OCI-LY1 (cell line): ENCODE results near the gene PROSER2.

ENCODE experiments used
- H2AFZ ChIP-seq: fragments of 200-600 bp; sonication (generic), shearing (Covaris generic); 2 replicates; pipeline ENCODE4 v1.6.0; 2014; ENCODE audit warnings: antibody characterized with exemption, mild to moderate bottlenecking, low read length
- H3F3A ChIP-seq: fragments of 200-600 bp; sonication (generic), shearing (Covaris generic); 2 replicates; pipeline ENCODE4 v1.6.0; 2014; ENCODE audit warnings: mild to moderate bottlenecking, antibody characterized with exemption, low read length, moderate library complexity; ENCODE audit not compliant: insufficient read depth
- H3K27ac ChIP-seq: fragments of 200-600 bp; sonication (generic); 2 replicates; pipeline ENCODE4 v1.5.1; 2014; ENCODE audit warnings: low read length, mixed run types, mild to moderate bottlenecking, low read depth; ENCODE audit not compliant: poor library complexity, severe bottlenecking
- H3K27me3 ChIP-seq: fragments of 200-600 bp; sonication (generic); 2 replicates; pipeline ENCODE4 v1.6.0; 2014; ENCODE audit warnings: antibody characterized with exemption, mild to moderate bottlenecking, low read length, moderate library complexity; ENCODE audit not compliant: insufficient read depth
- H3K36me3 ChIP-seq: fragments of 200-600 bp; sonication (generic); 2 replicates; pipeline ENCODE4 v1.6.1; 2014; ENCODE audit warnings: mild to moderate bottlenecking, antibody characterized with exemption, low read length, moderate library complexity, mixed read lengths; ENCODE audit not compliant: insufficient read depth
- H3K4me1 ChIP-seq: fragments of 200-600 bp; sonication (generic); 2 replicates; pipeline ENCODE4 v1.5.1; 2014; ENCODE audit warnings: mild to moderate bottlenecking, low read length, moderate library complexity; ENCODE audit not compliant: insufficient read depth, severe bottlenecking
- H3K4me2 ChIP-seq: fragments of 200-600 bp; sonication (generic), shearing (Covaris generic); 2 replicates; pipeline ENCODE4 v1.6.1; 2014; ENCODE audit warnings: low read length
- H3K4me3 ChIP-seq: fragments of 200-600 bp; sonication (generic); 2 replicates; pipeline ENCODE4 v1.5.1; 2014; ENCODE audit warnings: low read length, low read depth, mild to moderate bottlenecking, mixed read lengths; ENCODE audit not compliant: poor library complexity, severe bottlenecking
- H3K79me2 ChIP-seq: fragments of 200-600 bp; shearing (Covaris generic); 2 replicates; pipeline ENCODE4 v1.6.1; 2016; ENCODE audit warnings: mixed run types, low read length, mixed read lengths; ENCODE audit not compliant: insufficient read depth
- H3K9ac ChIP-seq: fragments of 200-600 bp; sonication (generic), shearing (Covaris generic); 2 replicates; pipeline ENCODE4 v1.6.1; 2014; ENCODE audit warnings: mild to moderate bottlenecking, low read length, mixed read lengths
- H3K9me2 ChIP-seq: fragments of 200-600 bp; sonication (generic), shearing (Covaris generic); 2 replicates; pipeline ENCODE4 v1.6.1; 2014; ENCODE audit warnings: low read depth, mild to moderate bottlenecking, low read length, mixed read lengths
- H3K9me3 ChIP-seq: fragments of 200-600 bp; shearing (Covaris generic); 2 replicates; pipeline ENCODE4 v1.6.1; 2014; ENCODE audit warnings: low read length, mixed read lengths
- H4K20me1 ChIP-seq: fragments of 200-600 bp; sonication (generic), shearing (Covaris generic); 2 replicates; pipeline ENCODE4 v1.6.0; 2016; ENCODE audit warnings: mild to moderate bottlenecking, low read length; ENCODE audit not compliant: insufficient read depth
- EZH2 ChIP-seq: fragments of 200-600 bp; sonication (generic), shearing (Covaris generic); IDR thresholded peaks from 2 replicates; pipeline ENCODE4 v1.8.0; 2017; ENCODE audit warnings: borderline replicate concordance, mixed run types, mild to moderate bottlenecking, antibody characterized with exemption, low read length, moderate library complexity, mixed read lengths
- TF ChIP-seq, protein P1 (sequence below): fragments of 200-600 bp; sonication (generic), shearing (Covaris generic); IDR thresholded peaks from 2 replicates; pipeline ENCODE4 v1.5.1; 2017; ENCODE audit warnings: mild to moderate bottlenecking, antibody characterized with exemption, low read length, moderate library complexity, mixed read lengths

Gene PROSER2

DNA sequence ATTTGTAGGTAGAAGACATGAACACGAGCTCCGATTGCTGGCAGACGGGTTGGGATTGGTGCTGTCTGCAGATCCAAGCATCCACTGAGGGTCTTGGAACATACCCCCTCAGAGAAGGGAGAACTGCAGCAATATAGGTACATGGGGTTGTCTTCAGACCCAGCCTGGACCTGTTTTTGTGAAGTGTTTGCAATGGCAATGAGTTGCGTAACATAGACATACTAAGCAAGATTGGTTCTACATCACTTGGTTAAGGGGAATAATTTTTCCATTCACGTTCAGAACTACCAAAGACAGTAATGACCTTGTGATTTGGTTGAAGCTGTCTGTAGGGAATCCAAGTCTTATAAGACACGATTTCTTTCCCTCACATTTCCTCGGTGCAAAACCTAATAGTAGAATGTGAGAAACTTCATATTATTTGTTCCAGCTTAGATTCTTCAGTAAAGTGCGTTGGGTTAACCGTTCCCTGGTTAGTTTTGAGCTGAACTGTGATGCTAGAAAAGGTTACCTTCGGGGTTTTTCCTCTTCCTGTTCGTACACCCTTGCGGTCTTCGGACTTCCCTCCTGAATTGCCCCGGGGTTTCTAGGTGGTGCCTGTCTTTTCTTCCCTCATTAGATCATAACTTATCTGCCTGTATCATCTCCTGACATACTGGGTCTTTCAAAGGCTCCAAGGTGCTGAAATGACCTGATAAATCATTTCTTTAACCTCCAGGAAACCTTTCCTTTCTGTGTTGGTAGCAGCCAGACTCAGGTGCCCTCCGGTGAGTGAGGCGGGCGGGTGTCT lies 14.4 kb downstream of the PROSER2 start:
- Histone ChIP-seq H4K20me1 (no peaks in the 10 kb centered on the region), H3K4me2 (no peak overlapping the region), H3K27me3 (no peaks in the 10 kb centered on the region; the same call in 1 of the 2 replicates), H3K9me2 (no peaks in the 10 kb centered on the region), H3K79me2 (no peaks in the 10 kb centered on the region), H3K4me3 (no peak overlapping the region), H3K9ac (no peak overlapping the region), H3K9me3 (no peaks in the 10 kb centered on the region), H3F3A (no peaks in the 10 kb centered on the region), H3K27ac (no peak overlapping the region), H3K4me1 (no peaks in the 10 kb centered on the region), H3K36me3 (no peaks in the 10 kb centered on the region), H2AFZ (no peak overlapping the region)
- TF ChIP-seq, protein P1, sequence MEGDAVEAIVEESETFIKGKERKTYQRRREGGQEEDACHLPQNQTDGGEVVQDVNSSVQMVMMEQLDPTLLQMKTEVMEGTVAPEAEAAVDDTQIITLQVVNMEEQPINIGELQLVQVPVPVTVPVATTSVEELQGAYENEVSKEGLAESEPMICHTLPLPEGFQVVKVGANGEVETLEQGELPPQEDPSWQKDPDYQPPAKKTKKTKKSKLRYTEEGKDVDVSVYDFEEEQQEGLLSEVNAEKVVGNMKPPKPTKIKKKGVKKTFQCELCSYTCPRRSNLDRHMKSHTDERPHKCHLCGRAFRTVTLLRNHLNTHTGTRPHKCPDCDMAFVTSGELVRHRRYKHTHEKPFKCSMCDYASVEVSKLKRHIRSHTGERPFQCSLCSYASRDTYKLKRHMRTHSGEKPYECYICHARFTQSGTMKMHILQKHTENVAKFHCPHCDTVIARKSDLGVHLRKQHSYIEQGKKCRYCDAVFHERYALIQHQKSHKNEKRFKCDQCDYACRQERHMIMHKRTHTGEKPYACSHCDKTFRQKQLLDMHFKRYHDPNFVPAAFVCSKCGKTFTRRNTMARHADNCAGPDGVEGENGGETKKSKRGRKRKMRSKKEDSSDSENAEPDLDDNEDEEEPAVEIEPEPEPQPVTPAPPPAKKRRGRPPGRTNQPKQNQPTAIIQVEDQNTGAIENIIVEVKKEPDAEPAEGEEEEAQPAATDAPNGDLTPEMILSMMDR: no peak
- TF ChIP-seq EZH2: no peak

DNA sequence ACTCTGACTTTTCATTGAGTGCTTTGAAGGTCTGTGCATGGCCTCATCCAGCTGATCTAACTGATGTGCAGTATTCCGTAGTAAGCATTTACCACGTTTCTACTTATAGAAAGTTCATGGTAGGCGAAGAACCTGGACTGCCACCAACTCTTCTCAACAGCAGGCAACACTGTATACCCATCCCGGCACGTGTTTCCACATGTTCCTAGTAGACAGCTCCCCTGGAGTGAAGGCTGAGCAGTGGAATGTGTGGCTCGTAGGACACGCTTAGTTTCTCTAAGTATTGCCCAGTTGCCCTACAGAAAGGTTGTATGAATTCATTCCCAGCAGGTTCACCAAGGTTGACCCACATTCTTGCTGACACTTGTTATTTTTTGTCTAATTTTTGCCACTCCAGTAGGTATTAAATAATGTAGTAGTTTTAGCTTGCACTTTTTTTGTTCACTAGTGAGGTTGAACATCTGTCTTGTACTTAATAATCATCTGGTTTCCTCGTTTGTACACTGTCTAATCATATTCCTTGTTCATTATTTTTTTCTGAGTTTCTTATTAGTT lies 15.2 kb downstream of the PROSER2 start:
- no peak overlapping the region for H3K4me3 ChIP-seq
- no peak overlapping the region for H3K9ac ChIP-seq
- no peak overlapping the region for H3K27ac ChIP-seq
- no peaks in the 10 kb centered on the region for H3K36me3 ChIP-seq
- H3K4me2 ChIP-seq: no peak overlapping the region
- H4K20me1 ChIP-seq: no peaks in the 10 kb centered on the region
- no peaks in the 10 kb centered on the region for H3K4me1 ChIP-seq
- H3K27me3 ChIP-seq: no peaks in the 10 kb centered on the region; the same call in 1 of the 2 replicates
- H3K9me3 ChIP-seq: no peaks in the 10 kb centered on the region
- TF ChIP-seq, protein P1: no peak
- no peak for TF ChIP-seq EZH2
- H2AFZ ChIP-seq: no peak overlapping the region
- H3F3A ChIP-seq: no peaks in the 10 kb centered on the region
- H3K79me2 ChIP-seq: no peaks in the 10 kb centered on the region
- H3K9me2 ChIP-seq: no peaks in the 10 kb centered on the region

DNA sequence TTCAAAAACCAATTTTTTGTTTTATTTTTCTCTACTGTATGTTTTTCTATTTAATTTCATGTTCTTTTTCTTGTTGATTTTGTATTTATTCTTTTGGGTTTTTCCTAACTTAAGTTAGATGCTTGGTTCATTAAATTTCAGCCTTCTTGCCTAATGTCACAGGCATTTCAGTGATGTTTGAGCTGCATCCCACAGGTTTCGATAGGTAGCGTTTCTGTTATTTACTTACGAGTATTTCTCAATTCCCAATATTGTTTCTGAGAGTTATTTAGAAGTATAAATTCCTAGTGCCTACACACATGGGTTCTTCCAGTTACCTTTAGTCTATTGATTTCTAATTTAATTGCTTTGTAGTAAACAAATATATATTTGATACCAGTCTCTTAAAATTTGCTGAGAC lies 18.2 kb downstream of the PROSER2 start:
- Histone ChIP-seq H4K20me1 (no peaks in the 10 kb centered on the region), H3K9me2 (no peaks in the 10 kb centered on the region), H3K9me3 (no peaks in the 10 kb centered on the region), H2AFZ (no peak overlapping the region), H3K27me3 (no peaks in the 10 kb centered on the region; the same call in 1 of the 2 replicates), H3K4me2 (no peak overlapping the region), H3K79me2 (no peaks in the 10 kb centered on the region), H3K36me3 (no peaks in the 10 kb centered on the region), H3K4me1 (no peaks in the 10 kb centered on the region), H3K4me3 (no peak overlapping the region), H3F3A (no peaks in the 10 kb centered on the region), H3K27ac (no peak overlapping the region), H3K9ac (no peak overlapping the region)
- no peak for TF ChIP-seq EZH2
- TF ChIP-seq, protein P1: no peak
